HG03139 (cell line): ENCODE results near the gene NUP93.
"Not testable (repeated sequence)": the region's sequence is repeated elsewhere in the genome, so short reads cannot be mapped to it uniquely, and the experiment has no call there.

Experiments
- ATAC-seq: cut with Tn5 transposase; IDR thresholded peaks from one replicate; pipeline ENCODE4 v1.9.1; 2021; ENCODE audit not compliant: unreplicated experiment

Gene NUP93

GRCh38 chr16:56866955-56867830 is 137.3 kb downstream of the NUP93 start:
- ATAC-seq, result no peak

- ATAC-seq, result no peak
Observed at GRCh38 chr16:56868175-56868574, 138.2 kb downstream of the NUP93 start.

GRCh38 chr16:56868766-56869165 is 138.8 kb downstream of the NUP93 start:
- ATAC-seq, result not testable (repeated sequence)

- no peak for ATAC-seq
Observed at GRCh38 chr16:56869513-56870275, 139.8 kb downstream of the NUP93 start.

GRCh38 chr16:56870276-56870888 is 140.5 kb downstream of the NUP93 start:
- no peak for ATAC-seq

- ATAC-seq, result no peak
Observed at GRCh38 chr16:56871172-56871593, 141.3 kb downstream of the NUP93 start.

- no peak for ATAC-seq
Observed at GRCh38 chr16:56872863-56873391, 143.0 kb downstream of the NUP93 start.

- no peak for ATAC-seq
Observed at GRCh38 chr16:56874800-56875199, 144.9 kb downstream of the NUP93 start.

GRCh38 chr16:56876048-56876447 is 146.1 kb downstream of the NUP93 start:
- no peak for ATAC-seq

- ATAC-seq, result no peak
Observed at GRCh38 chr16:56877486-56878182, 147.7 kb downstream of the NUP93 start.

GRCh38 chr16:56878282-56878854 is 148.4 kb downstream of the NUP93 start:
- ATAC-seq, result no peak

GRCh38 chr16:56879276-56879675 is 149.3 kb downstream of the NUP93 start:
- no peak for ATAC-seq

- no peak for ATAC-seq
Observed at GRCh38 chr16:56880176-56880575, 150.2 kb downstream of the NUP93 start.

GRCh38 chr16:56880685-56881084 is 150.8 kb downstream of the NUP93 start:
- ATAC-seq, result no peak

GRCh38 chr16:56882077-56882800 is 152.3 kb downstream of the NUP93 start:
- no peak for ATAC-seq

- ATAC-seq, result no peak
Observed at GRCh38 chr16:56883586-56883985, 153.7 kb downstream of the NUP93 start.

- no peak for ATAC-seq
Observed at GRCh38 chr16:56884026-56884582, 154.2 kb downstream of the NUP93 start.

GRCh38 chr16:56884929-56885328 is 155.0 kb downstream of the NUP93 start:
- ATAC-seq, result not testable (repeated sequence)

- no peak for ATAC-seq
Observed at GRCh38 chr16:56885446-56886162, 155.7 kb downstream of the NUP93 start.
